ENCODE data around the gene DXO. TPM values are rescaled to one million over a fixed set of nuclear protein-coding genes. Genes with fewer than 3 reads are reported as not detected.

DXO gene
- total and polyA plus RNA-seq, 2 of the 13 experiments (the other 11 are each of a cell fraction or from before 2014, with no cell fraction given), result 18.6 to 26.2 TPM

DNA sequence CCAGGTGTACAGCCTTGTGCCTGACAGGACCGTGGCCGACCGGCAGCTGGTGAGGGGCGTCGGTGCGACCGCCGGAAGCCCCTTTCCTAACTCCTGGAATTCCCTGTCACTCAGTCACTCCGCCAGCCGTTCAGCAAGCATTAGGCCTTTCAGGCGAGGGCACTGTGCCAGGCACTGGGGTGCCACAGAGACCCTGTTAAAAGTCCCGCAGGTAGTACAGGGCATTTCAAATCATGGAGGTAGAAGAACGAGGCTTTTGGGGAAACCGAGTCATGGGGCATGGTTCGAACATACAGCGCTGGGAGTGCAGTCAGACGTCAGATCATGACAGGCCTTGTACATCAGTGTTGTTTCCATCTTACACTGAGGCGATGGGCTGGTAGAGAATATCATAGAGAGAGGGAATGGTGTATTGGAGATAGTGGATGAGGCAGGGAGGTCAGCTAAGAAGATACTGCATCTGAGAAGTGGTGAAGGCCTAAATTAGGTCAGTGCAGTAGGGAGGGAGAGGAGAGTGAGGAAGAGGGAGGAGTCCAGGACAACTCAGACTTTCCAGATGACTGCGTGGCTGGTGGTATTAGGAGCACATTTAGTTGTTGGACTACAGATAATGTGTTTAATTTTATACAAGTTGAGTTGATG is 892 bp upstream of the DXO start (continued):
- TF ChIP-seq GABPB1 (CRISPR knock-in tag; IDR thresholded peaks at IDR 0.05), result no peak
- TF ChIP-seq, protein P1, sequence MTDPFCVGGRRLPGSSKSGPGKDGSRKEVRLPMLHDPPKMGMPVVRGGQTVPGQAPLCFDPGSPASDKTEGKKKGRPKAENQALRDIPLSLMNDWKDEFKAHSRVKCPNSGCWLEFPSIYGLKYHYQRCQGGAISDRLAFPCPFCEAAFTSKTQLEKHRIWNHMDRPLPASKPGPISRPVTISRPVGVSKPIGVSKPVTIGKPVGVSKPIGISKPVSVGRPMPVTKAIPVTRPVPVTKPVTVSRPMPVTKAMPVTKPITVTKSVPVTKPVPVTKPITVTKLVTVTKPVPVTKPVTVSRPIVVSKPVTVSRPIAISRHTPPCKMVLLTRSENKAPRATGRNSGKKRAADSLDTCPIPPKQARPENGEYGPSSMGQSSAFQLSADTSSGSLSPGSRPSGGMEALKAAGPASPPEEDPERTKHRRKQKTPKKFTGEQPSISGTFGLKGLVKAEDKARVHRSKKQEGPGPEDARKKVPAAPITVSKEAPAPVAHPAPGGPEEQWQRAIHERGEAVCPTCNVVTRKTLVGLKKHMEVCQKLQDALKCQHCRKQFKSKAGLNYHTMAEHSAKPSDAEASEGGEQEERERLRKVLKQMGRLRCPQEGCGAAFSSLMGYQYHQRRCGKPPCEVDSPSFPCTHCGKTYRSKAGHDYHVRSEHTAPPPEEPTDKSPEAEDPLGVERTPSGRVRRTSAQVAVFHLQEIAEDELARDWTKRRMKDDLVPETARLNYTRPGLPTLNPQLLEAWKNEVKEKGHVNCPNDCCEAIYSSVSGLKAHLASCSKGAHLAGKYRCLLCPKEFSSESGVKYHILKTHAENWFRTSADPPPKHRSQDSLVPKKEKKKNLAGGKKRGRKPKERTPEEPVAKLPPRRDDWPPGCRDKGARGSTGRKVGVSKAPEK (CRISPR knock-in tag; IDR thresholded peaks at IDR 0.05; ENCODE audit: borderline replicate concordance), result peak; percentile 65; the same call in 1 of the 2 replicates
- peak; percentile 1; the same call in 1 of the 2 replicates for TF ChIP-seq ISL2 (CRISPR knock-in tag; IDR thresholded peaks at IDR 0.05)
- TF ChIP-seq, protein P2, sequence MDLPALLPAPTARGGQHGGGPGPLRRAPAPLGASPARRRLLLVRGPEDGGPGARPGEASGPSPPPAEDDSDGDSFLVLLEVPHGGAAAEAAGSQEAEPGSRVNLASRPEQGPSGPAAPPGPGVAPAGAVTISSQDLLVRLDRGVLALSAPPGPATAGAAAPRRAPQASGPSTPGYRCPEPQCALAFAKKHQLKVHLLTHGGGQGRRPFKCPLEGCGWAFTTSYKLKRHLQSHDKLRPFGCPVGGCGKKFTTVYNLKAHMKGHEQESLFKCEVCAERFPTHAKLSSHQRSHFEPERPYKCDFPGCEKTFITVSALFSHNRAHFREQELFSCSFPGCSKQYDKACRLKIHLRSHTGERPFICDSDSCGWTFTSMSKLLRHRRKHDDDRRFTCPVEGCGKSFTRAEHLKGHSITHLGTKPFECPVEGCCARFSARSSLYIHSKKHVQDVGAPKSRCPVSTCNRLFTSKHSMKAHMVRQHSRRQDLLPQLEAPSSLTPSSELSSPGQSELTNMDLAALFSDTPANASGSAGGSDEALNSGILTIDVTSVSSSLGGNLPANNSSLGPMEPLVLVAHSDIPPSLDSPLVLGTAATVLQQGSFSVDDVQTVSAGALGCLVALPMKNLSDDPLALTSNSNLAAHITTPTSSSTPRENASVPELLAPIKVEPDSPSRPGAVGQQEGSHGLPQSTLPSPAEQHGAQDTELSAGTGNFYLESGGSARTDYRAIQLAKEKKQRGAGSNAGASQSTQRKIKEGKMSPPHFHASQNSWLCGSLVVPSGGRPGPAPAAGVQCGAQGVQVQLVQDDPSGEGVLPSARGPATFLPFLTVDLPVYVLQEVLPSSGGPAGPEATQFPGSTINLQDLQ (CRISPR knock-in tag; IDR thresholded peaks at IDR 0.05), result no peak
- TF ChIP-seq, protein P3, sequence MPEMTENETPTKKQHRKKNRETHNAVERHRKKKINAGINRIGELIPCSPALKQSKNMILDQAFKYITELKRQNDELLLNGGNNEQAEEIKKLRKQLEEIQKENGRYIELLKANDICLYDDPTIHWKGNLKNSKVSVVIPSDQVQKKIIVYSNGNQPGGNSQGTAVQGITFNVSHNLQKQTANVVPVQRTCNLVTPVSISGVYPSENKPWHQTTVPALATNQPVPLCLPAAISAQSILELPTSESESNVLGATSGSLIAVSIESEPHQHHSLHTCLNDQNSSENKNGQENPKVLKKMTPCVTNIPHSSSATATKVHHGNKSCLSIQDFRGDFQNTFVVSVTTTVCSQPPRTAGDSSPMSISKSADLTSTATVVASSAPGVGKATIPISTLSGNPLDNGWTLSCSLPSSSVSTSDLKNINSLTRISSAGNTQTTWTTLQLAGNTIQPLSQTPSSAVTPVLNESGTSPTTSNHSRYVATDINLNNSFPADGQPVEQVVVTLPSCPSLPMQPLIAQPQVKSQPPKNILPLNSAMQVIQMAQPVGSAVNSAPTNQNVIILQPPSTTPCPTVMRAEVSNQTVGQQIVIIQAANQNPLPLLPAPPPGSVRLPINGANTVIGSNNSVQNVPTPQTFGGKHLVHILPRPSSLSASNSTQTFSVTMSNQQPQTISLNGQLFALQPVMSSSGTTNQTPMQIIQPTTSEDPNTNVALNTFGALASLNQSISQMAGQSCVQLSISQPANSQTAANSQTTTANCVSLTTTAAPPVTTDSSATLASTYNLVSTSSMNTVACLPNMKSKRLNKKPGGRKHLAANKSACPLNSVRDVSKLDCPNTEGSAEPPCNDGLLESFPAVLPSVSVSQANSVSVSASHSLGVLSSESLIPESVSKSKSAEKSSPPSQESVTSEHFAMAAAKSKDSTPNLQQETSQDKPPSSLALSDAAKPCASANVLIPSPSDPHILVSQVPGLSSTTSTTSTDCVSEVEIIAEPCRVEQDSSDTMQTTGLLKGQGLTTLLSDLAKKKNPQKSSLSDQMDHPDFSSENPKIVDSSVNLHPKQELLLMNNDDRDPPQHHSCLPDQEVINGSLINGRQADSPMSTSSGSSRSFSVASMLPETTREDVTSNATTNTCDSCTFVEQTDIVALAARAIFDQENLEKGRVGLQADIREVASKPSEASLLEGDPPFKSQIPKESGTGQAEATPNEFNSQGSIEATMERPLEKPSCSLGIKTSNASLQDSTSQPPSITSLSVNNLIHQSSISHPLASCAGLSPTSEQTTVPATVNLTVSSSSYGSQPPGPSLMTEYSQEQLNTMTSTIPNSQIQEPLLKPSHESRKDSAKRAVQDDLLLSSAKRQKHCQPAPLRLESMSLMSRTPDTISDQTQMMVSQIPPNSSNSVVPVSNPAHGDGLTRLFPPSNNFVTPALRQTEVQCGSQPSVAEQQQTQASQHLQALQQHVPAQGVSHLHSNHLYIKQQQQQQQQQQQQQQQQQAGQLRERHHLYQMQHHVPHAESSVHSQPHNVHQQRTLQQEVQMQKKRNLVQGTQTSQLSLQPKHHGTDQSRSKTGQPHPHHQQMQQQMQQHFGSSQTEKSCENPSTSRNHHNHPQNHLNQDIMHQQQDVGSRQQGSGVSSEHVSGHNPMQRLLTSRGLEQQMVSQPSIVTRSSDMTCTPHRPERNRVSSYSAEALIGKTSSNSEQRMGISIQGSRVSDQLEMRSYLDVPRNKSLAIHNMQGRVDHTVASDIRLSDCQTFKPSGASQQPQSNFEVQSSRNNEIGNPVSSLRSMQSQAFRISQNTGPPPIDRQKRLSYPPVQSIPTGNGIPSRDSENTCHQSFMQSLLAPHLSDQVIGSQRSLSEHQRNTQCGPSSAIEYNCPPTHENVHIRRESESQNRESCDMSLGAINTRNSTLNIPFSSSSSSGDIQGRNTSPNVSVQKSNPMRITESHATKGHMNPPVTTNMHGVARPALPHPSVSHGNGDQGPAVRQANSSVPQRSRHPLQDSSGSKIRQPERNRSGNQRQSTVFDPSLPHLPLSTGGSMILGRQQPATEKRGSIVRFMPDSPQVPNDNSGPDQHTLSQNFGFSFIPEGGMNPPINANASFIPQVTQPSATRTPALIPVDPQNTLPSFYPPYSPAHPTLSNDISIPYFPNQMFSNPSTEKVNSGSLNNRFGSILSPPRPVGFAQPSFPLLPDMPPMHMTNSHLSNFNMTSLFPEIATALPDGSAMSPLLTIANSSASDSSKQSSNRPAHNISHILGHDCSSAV (CRISPR knock-in tag; IDR thresholded peaks at IDR 0.05; ENCODE audit: borderline replicate concordance), result no peak
- peak; percentile 88 for TF ChIP-seq ZBTB20 (CRISPR knock-in tag; IDR thresholded peaks at IDR 0.05; ENCODE audit: borderline replicate concordance, low read depth)
- TF ChIP-seq, protein P4, sequence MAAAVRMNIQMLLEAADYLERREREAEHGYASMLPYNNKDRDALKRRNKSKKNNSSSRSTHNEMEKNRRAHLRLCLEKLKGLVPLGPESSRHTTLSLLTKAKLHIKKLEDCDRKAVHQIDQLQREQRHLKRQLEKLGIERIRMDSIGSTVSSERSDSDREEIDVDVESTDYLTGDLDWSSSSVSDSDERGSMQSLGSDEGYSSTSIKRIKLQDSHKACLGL (CRISPR knock-in tag; IDR thresholded peaks at IDR 0.05), result 0 out of 2 replicates have a peak, but pooled peaks have one; percentile 13
- TF ChIP-seq ZNF264 (CRISPR knock-in tag; IDR thresholded peaks at IDR 0.05), result no peak
- TF ChIP-seq ZNF652 (CRISPR knock-in tag; IDR thresholded peaks at IDR 0.05; ENCODE audit: borderline replicate concordance, low read depth), result no peak
- no peak for TF ChIP-seq ZNF343 (CRISPR knock-in tag; IDR thresholded peaks at IDR 0.05)
- TF ChIP-seq KDM1A (CRISPR knock-in tag; IDR thresholded peaks at IDR 0.05), result no peak

All from HepG2 (cell line).